ENCODE data around the gene ZBTB42. TPM values are rescaled to one million over a fixed set of nuclear protein-coding genes. Genes with fewer than 3 reads are reported as not detected.

The ZBTB42 gene
- total RNA-seq, 2 experiments from 2014 or later = 2.9 to 3.0 TPM

DNA sequence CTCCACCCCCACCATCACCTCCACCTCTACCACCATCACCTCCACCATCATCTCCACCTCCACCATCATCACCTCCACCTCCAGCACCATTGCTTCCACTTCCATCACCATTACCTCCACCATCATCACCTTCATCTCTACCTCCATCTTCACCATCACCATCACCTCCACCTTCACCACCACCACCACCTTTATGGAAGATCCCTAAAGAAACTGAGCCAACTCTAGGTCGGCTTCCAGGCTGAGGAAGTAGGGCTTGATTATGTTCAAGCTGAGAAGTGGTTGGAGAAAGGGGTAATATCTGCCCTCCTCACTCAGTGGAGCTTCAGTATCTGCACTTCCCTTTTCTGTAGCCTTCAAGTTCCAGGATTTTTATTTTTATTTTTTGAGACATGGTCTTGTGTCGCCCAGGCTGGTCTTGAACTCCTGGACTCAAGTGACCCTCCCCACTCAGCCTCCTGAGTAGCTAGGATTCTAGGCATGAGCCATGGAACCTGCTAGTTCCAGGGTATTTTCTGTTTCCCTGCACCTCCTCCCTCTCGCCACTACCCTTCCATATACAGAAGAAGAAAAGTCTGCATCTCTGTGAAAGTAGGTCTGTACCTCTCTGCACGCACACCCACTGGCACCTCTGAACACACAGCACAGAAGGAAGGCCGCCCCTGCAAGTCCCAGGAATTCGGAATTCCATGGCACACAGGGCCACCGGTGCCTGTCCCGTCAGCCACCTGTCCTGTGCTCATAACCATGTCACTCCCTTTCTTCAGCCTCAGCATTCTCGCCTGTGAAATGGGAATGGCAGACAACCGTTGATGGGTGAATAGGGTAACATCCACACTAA, 5.9 kb downstream of the ZBTB42 start:
- H3K27me3 Mint-ChIP-seq = no peaks in the 10 kb centered on the region
- H3K4me1 ChIP-seq (ENCODE audit: insufficient read depth, low read length) = peaks cover 24% of the 10 kb centered on the region
- no peak overlapping the region for H3K27ac Mint-ChIP-seq
- ChIA-PET CTCF (no interaction called here), POLR2A (no interaction called here)
- no peak overlapping the region for H3K27ac ChIP-seq (ENCODE audit: low read depth in 1 of 2, low read length in 2 of 2)
- H3K36me3 ChIP-seq (ENCODE audit: insufficient read depth, low read length) = no peaks in the 10 kb centered on the region
- H3K9me3 ChIP-seq (ENCODE audit: control insufficient read depth in 1 of 2, insufficient read depth in 1 of 2, low read length in 2 of 2) = no peaks in the 10 kb centered on the region
- no peak overlapping the region for H3K4me3 ChIP-seq (ENCODE audit: low read length)
- no peaks in the 10 kb centered on the region for H3K27me3 ChIP-seq (ENCODE audit: control insufficient read depth in 1 of 2, insufficient read depth in 2 of 2, low read length in 2 of 2)
- ATAC-seq (ENCODE audit: poor library complexity) = no peak
- no peaks in the 10 kb centered on the region for H3K9me3 Mint-ChIP-seq
- no peak for TF ChIP-seq CTCF (IDR thresholded peaks at IDR 0.05)
- no peak for DNase-seq
- H3K4me1 Mint-ChIP-seq (ENCODE audit: low read depth) = peaks cover 7% of the 10 kb centered on the region
- H3K36me3 Mint-ChIP-seq (ENCODE audit: low read depth) = no peaks in the 10 kb centered on the region
- H3K4me3 Mint-ChIP-seq = no peak overlapping the region
- intact Hi-C loops (cut with DNase I, micrococcal nuclease) = no loop called here

- Mint-ChIP-seq H3K27ac (no peak overlapping the region), H3K27me3 (no peaks in the 10 kb centered on the region), H3K4me1 (ENCODE audit: low read depth) (peaks cover 3% of the 10 kb centered on the region), H3K36me3 (ENCODE audit: low read depth) (no peaks in the 10 kb centered on the region), H3K9me3 (no peaks in the 10 kb centered on the region), H3K4me3 (no peak overlapping the region)
- DNase-seq (no peak), ATAC-seq (ENCODE audit: poor library complexity) (no peak)
- no peaks in the 10 kb centered on the region for H3K27me3 ChIP-seq (ENCODE audit: control insufficient read depth in 1 of 2, insufficient read depth in 2 of 2, low read length in 2 of 2)
- no peak overlapping the region for H3K27ac ChIP-seq (ENCODE audit: low read depth in 1 of 2, low read length in 2 of 2)
- intact Hi-C loops (cut with DNase I, micrococcal nuclease) = no loop called here
- H3K9me3 ChIP-seq (ENCODE audit: control insufficient read depth in 1 of 2, insufficient read depth in 1 of 2, low read length in 2 of 2) = no peaks in the 10 kb centered on the region
- no peaks in the 10 kb centered on the region for H3K36me3 ChIP-seq (ENCODE audit: insufficient read depth, low read length)
- peaks cover 8% of the 10 kb centered on the region for H3K4me1 ChIP-seq (ENCODE audit: insufficient read depth, low read length)
- TF ChIP-seq CTCF (IDR thresholded peaks at IDR 0.05) = no peak
- H3K4me3 ChIP-seq (ENCODE audit: low read length) = no peak overlapping the region
- ChIA-PET CTCF (no interaction called here), POLR2A (no interaction called here)
These were observed 7.6 kb downstream of the ZBTB42 start for GRCh38 chr14:104808456-104808855.

GRCh38 chr14:104810316-104810715, 9.4 kb downstream of the ZBTB42 start:
- Mint-ChIP-seq H3K27ac (no peak overlapping the region), H3K36me3 (ENCODE audit: low read depth) (no peaks in the 10 kb centered on the region), H3K4me1 (ENCODE audit: low read depth) (peaks cover 19% of the 10 kb centered on the region), H3K27me3 (no peaks in the 10 kb centered on the region), H3K4me3 (no peak overlapping the region), H3K9me3 (no peaks in the 10 kb centered on the region)
- ATAC-seq (ENCODE audit: poor library complexity) = no peak
- Histone ChIP-seq H3K27me3 (ENCODE audit: control insufficient read depth in 1 of 2, insufficient read depth in 2 of 2, low read length in 2 of 2) (no peaks in the 10 kb centered on the region), H3K9me3 (ENCODE audit: control insufficient read depth in 1 of 2, insufficient read depth in 1 of 2, low read length in 2 of 2) (no peaks in the 10 kb centered on the region), H3K4me1 (ENCODE audit: insufficient read depth, low read length) (peaks cover 11% of the 10 kb centered on the region), H3K36me3 (ENCODE audit: insufficient read depth, low read length) (no peaks in the 10 kb centered on the region), H3K4me3 (ENCODE audit: low read length) (no peak overlapping the region), H3K27ac (ENCODE audit: low read depth in 1 of 2, low read length in 2 of 2) (no peak overlapping the region)
- intact Hi-C loops (cut with DNase I, micrococcal nuclease) = no loop called here
- no peak for DNase-seq
- ChIA-PET CTCF (no interaction called here), POLR2A (no interaction called here)
- no peak for TF ChIP-seq CTCF (IDR thresholded peaks at IDR 0.05)
